Endothelial cell of umbilical vein (primary cell): ENCODE data around the gene OR8G1.

Source experiments
- EZH2 ChIP-seq: IDR thresholded peaks from 2 replicates; pipeline ENCODE4 v1.6.1; 2012; ENCODE audit warnings: borderline replicate concordance, low read depth, mild to moderate bottlenecking, moderate library complexity, low read length, inconsistent platforms; ENCODE audit not compliant: severe bottlenecking
- TF ChIP-seq, protein P1 (sequence below), 2 donors: IDR thresholded peaks; 1 replicate in 1 of 2; 2 replicates in 1 of 2; pipeline ENCODE4 v1.5.1; 2011; ENCODE audit warnings: low read length in 2 of 2, mild to moderate bottlenecking in 2 of 2, moderate library complexity in 2 of 2, control low read depth in 1 of 2, inconsistent platforms in 1 of 2, low read depth in 1 of 2; ENCODE audit not compliant: insufficient read depth in 1 of 2; ENCODE audit errors: extremely low read depth in 1 of 2

- TF ChIP-seq EZH2, result no peak
- TF ChIP-seq, protein P1, sequence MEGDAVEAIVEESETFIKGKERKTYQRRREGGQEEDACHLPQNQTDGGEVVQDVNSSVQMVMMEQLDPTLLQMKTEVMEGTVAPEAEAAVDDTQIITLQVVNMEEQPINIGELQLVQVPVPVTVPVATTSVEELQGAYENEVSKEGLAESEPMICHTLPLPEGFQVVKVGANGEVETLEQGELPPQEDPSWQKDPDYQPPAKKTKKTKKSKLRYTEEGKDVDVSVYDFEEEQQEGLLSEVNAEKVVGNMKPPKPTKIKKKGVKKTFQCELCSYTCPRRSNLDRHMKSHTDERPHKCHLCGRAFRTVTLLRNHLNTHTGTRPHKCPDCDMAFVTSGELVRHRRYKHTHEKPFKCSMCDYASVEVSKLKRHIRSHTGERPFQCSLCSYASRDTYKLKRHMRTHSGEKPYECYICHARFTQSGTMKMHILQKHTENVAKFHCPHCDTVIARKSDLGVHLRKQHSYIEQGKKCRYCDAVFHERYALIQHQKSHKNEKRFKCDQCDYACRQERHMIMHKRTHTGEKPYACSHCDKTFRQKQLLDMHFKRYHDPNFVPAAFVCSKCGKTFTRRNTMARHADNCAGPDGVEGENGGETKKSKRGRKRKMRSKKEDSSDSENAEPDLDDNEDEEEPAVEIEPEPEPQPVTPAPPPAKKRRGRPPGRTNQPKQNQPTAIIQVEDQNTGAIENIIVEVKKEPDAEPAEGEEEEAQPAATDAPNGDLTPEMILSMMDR (IDR thresholded peaks at IDR 0.05; ENCODE audit: extremely low read depth in 1 of 2, insufficient read depth in 1 of 2, low read depth in 1 of 2, low read length in 2 of 2), result no peak
Measured at GRCh38 chr11:124285610-124286344, 44.9 kb downstream of the OR8G1 start.
